Kidney (tissue), 14 donors: ENCODE results near the gene ANKRD6. TPM values are rescaled to one million over a fixed set of nuclear protein-coding genes. Genes with fewer than 3 reads are reported as not detected.

Experiments used
- DNase-seq, 5 donors: peaks; one replicate each; pipeline ENCODE4 v3.0.0-alpha.2; 2013 to 2020
- FAIRE-seq: peaks from 2 replicates; lab custom pipeline; 2012; peaks lifted over from hg19 to GRCh38; lab: Jason Lieb, UNC
- H3K27ac ChIP-seq, 2 donors: one replicate each; pipeline ENCODE4 v1.7.0; 2013; ENCODE audit warnings: low read depth in 2 of 2, low read length in 2 of 2, inconsistent platforms in 1 of 2
- H3K27me3 ChIP-seq: one replicate; pipeline ENCODE4 v1.7.1; 2013; ENCODE audit warnings: low read length, inconsistent platforms; ENCODE audit not compliant: control insufficient read depth, insufficient read depth
- H3K36me3 ChIP-seq, 3 donors: one replicate each; pipeline versions ENCODE4 v1.7.0 to v1.7.1; 2013; ENCODE audit warnings: low read length in 3 of 3, control low read depth in 1 of 3, inconsistent platforms in 1 of 3; ENCODE audit not compliant: insufficient read depth in 3 of 3, control insufficient read depth in 2 of 3
- H3K4me1 ChIP-seq, 3 donors: one replicate each; pipeline versions ENCODE4 v1.7.0 to v1.7.1; 2013; ENCODE audit warnings: low read length in 3 of 3, inconsistent platforms in 1 of 3, low read depth in 1 of 3; ENCODE audit not compliant: control insufficient read depth in 2 of 3, insufficient read depth in 2 of 3
- H3K4me3 ChIP-seq, 3 donors: one replicate each; pipeline versions ENCODE4 v1.7.0 to v1.8.1; 2013; ENCODE audit warnings: low read length in 3 of 3, control low read depth in 1 of 3, inconsistent platforms in 1 of 3
- H3K9ac ChIP-seq, 3 donors: one replicate each; pipeline versions ENCODE4 v1.7.0 to v1.7.1; 2013; ENCODE audit warnings: low read length in 3 of 3, control low read depth in 1 of 3, inconsistent platforms in 1 of 3
- H3K9me3 ChIP-seq, 3 donors: one replicate each; pipeline versions ENCODE4 v1.7.0 to v1.7.1; 2013; ENCODE audit warnings: low read length in 3 of 3, control low read depth in 1 of 3, inconsistent platforms in 1 of 3; ENCODE audit not compliant: control insufficient read depth in 2 of 3, insufficient read depth in 1 of 3
- intact Hi-C: fragments of 100-400 bp; cut with DNase I; formaldehyde crosslinking; loops from one replicate; pipeline ENCODE4 v1.11.1; 2022
- polyA plus RNA-seq: library from polyadenylated mRNA; stranded (reverse); fragments of 350-450 nt; fragmentation: Illumina TruSeq; extraction: RNeasy Lipid Tissue Mini Kit (QIAGEN cat#74804); gene quantifications from one replicate; pipeline ENCODE4 v1.2.3, GENCODE V29; 2014; ENCODE audit warnings: low read depth, low replicate concordance; ENCODE audit not compliant: insufficient read depth
- total RNA-seq: library from RNA; stranded (reverse); fragmentation: NEBNext Ultra II Directional; extraction: Animal tissue kit (Norgen Biotek cat#: 25700); gene quantifications from one replicate; pipeline ENCODE4 v1.2.1, GENCODE V29; 2021
- TF ChIP-seq, protein P1 (sequence below): IDR thresholded peaks from 3 replicates; pipeline ENCODE4 v1.5.1; 2012; ENCODE audit warnings: mild to moderate bottlenecking, moderate library complexity, borderline replicate concordance; ENCODE audit not compliant: insufficient read depth; ENCODE audit errors: extremely low read depth
- donor health status: control.
- donor health status: control.
- donor health status: control.
- donor health status: control.
- donor health status: control.
- donor health status: DM: yes; HTN: yes; CAD: no.
- donor health status: Normal renal cell carcinoma (clear cell type).

The ANKRD6 gene
- total and polyA plus RNA-seq, 2 donors from 2014 or later: 10.3 to 29.5 TPM

DNA sequence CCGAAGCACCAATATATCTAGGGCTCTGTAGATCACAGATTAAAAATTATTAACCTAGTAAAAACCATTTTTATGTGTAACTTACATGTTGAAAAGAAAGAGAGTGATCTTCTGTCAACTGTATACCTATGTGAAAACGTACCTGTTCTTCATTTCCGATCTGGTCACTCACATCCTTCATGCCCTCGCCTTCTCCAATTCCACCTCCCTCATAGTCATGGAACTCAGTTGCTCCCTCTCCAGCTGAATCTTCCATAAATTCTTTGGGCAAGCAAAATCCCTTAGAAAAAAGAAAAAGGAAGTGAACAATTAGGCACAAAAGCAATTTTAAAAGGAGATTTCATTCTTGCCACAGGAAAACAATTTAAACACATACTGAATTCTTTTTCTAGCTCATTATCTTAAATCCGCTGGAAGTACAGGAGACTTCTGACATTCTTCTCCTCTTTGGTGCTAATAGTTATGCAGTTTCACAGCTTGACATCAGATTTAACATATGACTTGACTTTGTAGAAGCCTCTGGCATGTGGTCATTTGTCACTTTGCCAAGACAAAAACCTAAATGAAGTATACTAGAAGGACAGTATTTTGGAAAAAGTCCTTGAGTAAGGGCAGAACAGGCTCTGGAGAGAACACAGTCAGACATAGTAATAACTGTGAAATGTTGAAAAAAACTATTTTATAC is 235.1 kb downstream of the ANKRD6 start:
- DNase-seq: no peak
- no peak for FAIRE-seq
- no peaks in the 10 kb centered on the region for H3K9me3 ChIP-seq

GRCh38 chr6:89669002-89669401 is 236.1 kb downstream of the ANKRD6 start:
- H3K27ac ChIP-seq: no peak overlapping the region
- H3K4me3 ChIP-seq: no peak overlapping the region
- H3K36me3 ChIP-seq: peaks cover 11 to 33% (median 25%) of the 10 kb centered on the region in 3 donors
- no peaks in the 10 kb centered on the region for H3K9me3 ChIP-seq
- intact Hi-C loops: no loop called here
- H3K9ac ChIP-seq: no peak overlapping the region
- no peaks in the 10 kb centered on the region for H3K4me1 ChIP-seq
- FAIRE-seq (no peak), DNase-seq (no peak)
- TF ChIP-seq, protein P1, sequence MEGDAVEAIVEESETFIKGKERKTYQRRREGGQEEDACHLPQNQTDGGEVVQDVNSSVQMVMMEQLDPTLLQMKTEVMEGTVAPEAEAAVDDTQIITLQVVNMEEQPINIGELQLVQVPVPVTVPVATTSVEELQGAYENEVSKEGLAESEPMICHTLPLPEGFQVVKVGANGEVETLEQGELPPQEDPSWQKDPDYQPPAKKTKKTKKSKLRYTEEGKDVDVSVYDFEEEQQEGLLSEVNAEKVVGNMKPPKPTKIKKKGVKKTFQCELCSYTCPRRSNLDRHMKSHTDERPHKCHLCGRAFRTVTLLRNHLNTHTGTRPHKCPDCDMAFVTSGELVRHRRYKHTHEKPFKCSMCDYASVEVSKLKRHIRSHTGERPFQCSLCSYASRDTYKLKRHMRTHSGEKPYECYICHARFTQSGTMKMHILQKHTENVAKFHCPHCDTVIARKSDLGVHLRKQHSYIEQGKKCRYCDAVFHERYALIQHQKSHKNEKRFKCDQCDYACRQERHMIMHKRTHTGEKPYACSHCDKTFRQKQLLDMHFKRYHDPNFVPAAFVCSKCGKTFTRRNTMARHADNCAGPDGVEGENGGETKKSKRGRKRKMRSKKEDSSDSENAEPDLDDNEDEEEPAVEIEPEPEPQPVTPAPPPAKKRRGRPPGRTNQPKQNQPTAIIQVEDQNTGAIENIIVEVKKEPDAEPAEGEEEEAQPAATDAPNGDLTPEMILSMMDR: no peak
- no peaks in the 10 kb centered on the region for H3K27me3 ChIP-seq

More for the DNA sequence above, 235.1 kb downstream of the ANKRD6 start:
- Histone ChIP-seq H3K9ac (no peak overlapping the region), H3K4me1 (no peaks in the 10 kb centered on the region), H3K27ac (no peak overlapping the region), H3K4me3 (no peak overlapping the region), H3K36me3 (peaks cover 9 to 32% (median 21%) of the 10 kb centered on the region in 3 donors), H3K27me3 (no peaks in the 10 kb centered on the region)
- TF ChIP-seq, protein P1: no peak
- intact Hi-C loops: no loop called here

DNA sequence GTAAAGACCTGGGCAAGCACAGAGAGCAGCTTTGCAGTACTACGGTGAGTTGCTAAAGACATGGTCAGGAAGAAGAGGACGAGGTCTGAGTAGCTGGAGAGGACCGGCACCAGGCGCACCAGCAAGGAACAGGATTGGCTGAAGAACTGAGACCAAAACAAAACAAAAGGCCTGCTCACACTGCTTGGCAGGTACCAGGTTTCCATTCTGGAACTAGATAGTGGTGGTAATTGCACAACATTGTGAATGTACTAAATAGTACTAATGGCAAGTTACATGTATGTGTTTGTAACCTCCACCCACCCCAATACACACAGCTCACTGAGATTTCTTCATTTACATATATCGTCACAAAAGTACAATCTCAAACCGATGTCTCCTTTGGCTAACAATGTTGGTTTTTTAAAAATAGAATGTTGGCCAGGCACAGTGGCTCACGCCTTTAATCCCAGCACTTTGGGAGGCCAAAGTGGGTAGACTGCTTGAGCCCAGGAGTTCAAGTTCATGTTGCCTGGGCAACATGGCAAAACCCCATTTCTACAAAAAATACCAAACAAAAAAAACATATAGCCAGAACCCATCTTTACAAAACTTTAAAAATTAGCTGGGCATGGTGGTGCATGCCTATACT is 238.1 kb downstream of the ANKRD6 start:
- Histone ChIP-seq H3K27me3 (no peaks in the 10 kb centered on the region), H3K27ac (no peak overlapping the region), H3K4me1 (no peaks in the 10 kb centered on the region), H3K9me3 (no peaks in the 10 kb centered on the region), H3K4me3 (no peak overlapping the region), H3K36me3 (peaks cover 11 to 51% (median 38%) of the 10 kb centered on the region in 3 donors), H3K9ac (no peak overlapping the region)
- intact Hi-C loops: no loop called here
- TF ChIP-seq, protein P1: no peak
- no peak for FAIRE-seq
- DNase-seq: no peak
